ACC112 (cell line): ENCODE measurements around the gene WWOX.

Source experiments
- H2AFZ ChIP-seq: fragments of 200-600 bp; sonication (generic); one replicate; pipeline ENCODE4 v1.6.0; 2017; ENCODE audit warnings: antibody characterized with exemption, low read length; ENCODE audit not compliant: unreplicated experiment
- H3K27ac ChIP-seq: fragments of 200-600 bp; sonication (generic); 2 replicates; pipeline ENCODE4 v1.5.1; 2014; ENCODE audit warnings: low read depth, mild to moderate bottlenecking, antibody characterized with exemption, low read length, moderate library complexity
- H3K27me3 ChIP-seq: fragments of 200-600 bp; sonication (generic); 2 replicates; pipeline ENCODE4 v1.6.1; 2014; ENCODE audit warnings: mild to moderate bottlenecking, antibody characterized with exemption, low read length, moderate library complexity, mixed read lengths; ENCODE audit not compliant: insufficient read depth
- H3K36me3 ChIP-seq: fragments of 200-600 bp; sonication (generic); 2 replicates; pipeline ENCODE4 v1.6.1; 2016; ENCODE audit warnings: mild to moderate bottlenecking, antibody characterized with exemption, low read length, moderate library complexity, mixed read lengths; ENCODE audit not compliant: insufficient read depth
- H3K4me1 ChIP-seq: fragments of 200-600 bp; sonication (generic); one replicate; pipeline ENCODE4 v1.6.1; 2016; ENCODE audit warnings: low read length, mixed read lengths; ENCODE audit not compliant: insufficient read depth, unreplicated experiment, control insufficient read depth
- H3K4me3 ChIP-seq: fragments of 200-600 bp; sonication (generic); 2 replicates; pipeline ENCODE4 v1.5.1; 2014; ENCODE audit warnings: mild to moderate bottlenecking, low read depth, low read length
- H3K79me2 ChIP-seq: fragments of 200-600 bp; sonication (generic); one replicate; pipeline ENCODE4 v1.6.0; 2016; ENCODE audit warnings: low read length; ENCODE audit not compliant: control insufficient read depth, unreplicated experiment, insufficient read depth

The WWOX gene

DNA sequence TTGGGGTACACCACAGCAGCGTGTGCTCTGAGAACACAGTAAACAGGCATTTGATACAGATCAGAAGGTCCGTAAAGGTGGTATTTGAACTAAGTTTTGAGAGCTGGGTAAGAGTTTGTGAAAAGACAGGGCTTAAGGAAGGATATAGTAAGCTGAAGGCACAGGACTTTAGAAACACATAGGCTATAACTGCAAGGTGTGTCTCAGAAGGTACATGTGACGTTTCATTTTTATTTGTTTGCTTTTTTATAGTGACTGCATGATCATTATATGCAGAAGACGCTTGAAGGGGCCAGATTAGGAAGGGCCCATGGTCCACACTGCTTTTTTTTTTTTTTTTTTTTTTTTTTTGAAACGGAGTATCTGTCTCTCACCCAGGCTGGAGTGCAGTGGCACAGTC, 644.6 kb downstream of the WWOX start:
- no peak overlapping the region for H3K27ac ChIP-seq
- no peak overlapping the region for H2AFZ ChIP-seq
- H3K79me2 ChIP-seq, result no peaks in the 10 kb centered on the region
- no peaks in the 10 kb centered on the region for H3K27me3 ChIP-seq
- no peak overlapping the region for H3K4me3 ChIP-seq
- H3K36me3 ChIP-seq, result no peaks in the 10 kb centered on the region
- H3K4me1 ChIP-seq, result no peaks in the 10 kb centered on the region

GRCh38 chr16:78744796-78745107, 645.3 kb downstream of the WWOX start:
- Histone ChIP-seq H3K27me3 (no peaks in the 10 kb centered on the region), H3K79me2 (no peaks in the 10 kb centered on the region)

DNA sequence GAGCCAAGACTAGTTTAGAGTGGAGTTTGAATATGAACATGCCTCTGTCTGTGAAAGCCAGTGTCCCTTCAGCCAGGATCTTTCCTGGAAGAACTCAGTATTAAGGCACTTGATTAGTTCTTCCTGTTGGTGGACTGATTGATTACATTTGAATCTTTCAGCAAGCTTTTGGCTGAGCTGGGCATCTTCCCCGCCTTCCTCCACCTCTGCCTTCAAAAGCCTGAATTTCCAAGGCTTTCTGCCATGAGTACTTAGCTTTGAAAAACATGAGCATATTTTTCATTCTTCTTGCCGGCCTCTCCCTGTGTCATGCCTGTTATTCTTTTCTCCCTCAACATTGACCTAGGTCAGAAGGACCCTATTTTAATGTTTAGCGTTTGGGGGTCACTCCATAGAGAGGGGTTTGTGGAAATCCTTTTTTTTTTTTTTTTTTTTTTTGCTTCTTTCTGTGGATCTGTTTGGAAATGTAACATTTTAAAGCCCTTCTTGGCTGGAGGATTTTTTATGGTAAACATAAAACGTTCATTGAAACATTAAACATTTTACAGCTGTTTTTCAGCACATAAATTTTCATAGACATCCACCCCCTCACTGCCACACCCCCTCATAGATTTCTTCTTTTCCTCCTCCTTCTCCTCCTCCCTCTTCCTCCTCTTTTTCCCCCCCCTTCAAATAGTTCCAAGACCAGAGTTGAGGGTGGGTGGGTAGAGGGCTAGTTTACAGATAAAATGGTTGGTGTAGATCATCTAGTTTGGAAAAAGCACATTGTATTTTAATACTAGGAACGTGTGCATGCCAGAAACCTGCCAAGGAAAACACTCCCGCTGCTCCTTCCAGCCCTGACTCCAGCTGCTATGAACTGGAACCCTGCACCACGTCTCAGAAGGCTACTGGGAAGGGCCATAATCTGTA, 645.9 kb downstream of the WWOX start:
- Histone ChIP-seq H3K27me3 (no peaks in the 10 kb centered on the region), H3K4me3 (no peak overlapping the region), H3K4me1 (no peaks in the 10 kb centered on the region), H3K27ac (no peak overlapping the region), H2AFZ (no peak overlapping the region), H3K36me3 (no peaks in the 10 kb centered on the region), H3K79me2 (no peaks in the 10 kb centered on the region)

More at GRCh38 chr16:78744796-78745107, 645.3 kb downstream of the WWOX start:
- Histone ChIP-seq H3K4me3 (no peak overlapping the region), H3K27ac (no peak overlapping the region), H3K4me1 (no peaks in the 10 kb centered on the region), H2AFZ (no peak overlapping the region), H3K36me3 (no peaks in the 10 kb centered on the region)

DNA sequence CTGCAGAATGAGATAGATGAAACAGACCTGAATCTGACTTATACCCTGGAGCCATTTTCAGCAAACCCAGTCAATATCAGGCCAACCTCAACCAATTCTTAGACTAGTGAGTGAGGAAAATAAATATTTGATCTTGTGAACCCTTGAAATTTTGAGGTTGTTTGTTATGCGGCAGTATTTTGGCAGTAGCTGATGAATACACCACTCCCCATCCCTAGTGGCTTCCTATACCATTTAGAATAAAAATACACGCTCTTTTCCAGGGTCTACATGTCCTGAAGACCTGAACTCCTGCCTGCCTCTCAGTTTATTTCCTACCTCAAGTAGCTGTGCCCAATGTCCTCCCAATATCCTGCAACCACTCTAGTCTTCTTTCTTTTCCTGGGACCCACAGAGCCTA, 647.3 kb downstream of the WWOX start:
- H3K36me3 ChIP-seq, result no peaks in the 10 kb centered on the region
- no peak overlapping the region for H2AFZ ChIP-seq
- no peaks in the 10 kb centered on the region for H3K79me2 ChIP-seq
- no peaks in the 10 kb centered on the region for H3K27me3 ChIP-seq
- no peak overlapping the region for H3K27ac ChIP-seq
- no peaks in the 10 kb centered on the region for H3K4me1 ChIP-seq
- no peak overlapping the region for H3K4me3 ChIP-seq

- H3K4me3 ChIP-seq, result no peak overlapping the region
Observed at GRCh38 chr16:78748220-78748929, 648.9 kb downstream of the WWOX start.

GRCh38 chr16:78749745-78750268, 650.4 kb downstream of the WWOX start:
- H3K4me1 ChIP-seq, result no peaks in the 10 kb centered on the region
- no peak overlapping the region for H3K4me3 ChIP-seq
- H3K36me3 ChIP-seq, result no peaks in the 10 kb centered on the region
- H3K79me2 ChIP-seq, result no peaks in the 10 kb centered on the region
- H2AFZ ChIP-seq, result no peak overlapping the region
- no peak overlapping the region for H3K27ac ChIP-seq
- H3K27me3 ChIP-seq, result no peaks in the 10 kb centered on the region

More at GRCh38 chr16:78748220-78748929, 648.9 kb downstream of the WWOX start:
- no peaks in the 10 kb centered on the region for H3K36me3 ChIP-seq
- no peaks in the 10 kb centered on the region for H3K27me3 ChIP-seq
- H3K4me1 ChIP-seq, result no peaks in the 10 kb centered on the region
- no peaks in the 10 kb centered on the region for H3K79me2 ChIP-seq
- no peak overlapping the region for H3K27ac ChIP-seq
- H2AFZ ChIP-seq, result no peak overlapping the region

- H3K79me2 ChIP-seq, result no peaks in the 10 kb centered on the region
- no peaks in the 10 kb centered on the region for H3K4me1 ChIP-seq
- H3K4me3 ChIP-seq, result no peak overlapping the region
- no peaks in the 10 kb centered on the region for H3K27me3 ChIP-seq
- H3K36me3 ChIP-seq, result no peaks in the 10 kb centered on the region
- no peak overlapping the region for H2AFZ ChIP-seq
- H3K27ac ChIP-seq, result no peak overlapping the region
Observed at GRCh38 chr16:78750611-78751010, 651.2 kb downstream of the WWOX start.

DNA sequence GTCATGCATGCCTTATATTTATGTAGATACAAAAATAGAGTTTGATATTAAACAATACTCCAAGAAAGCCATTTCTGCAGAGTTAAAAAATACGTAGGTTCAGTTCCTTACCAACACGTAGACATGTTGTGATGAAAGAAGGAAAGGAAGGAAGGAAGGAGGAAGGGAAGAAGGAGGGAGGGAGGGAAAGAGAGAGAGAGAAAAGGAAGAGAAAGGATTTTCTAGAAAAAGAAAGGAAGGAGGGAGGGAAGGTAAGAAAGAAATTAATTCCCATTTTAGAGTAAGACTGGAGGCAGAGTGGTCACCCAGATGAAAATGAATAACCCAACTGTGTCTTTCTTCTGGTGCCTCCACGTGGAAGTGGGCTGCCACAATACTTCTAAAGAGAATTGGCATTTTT, 652.1 kb downstream of the WWOX start:
- Histone ChIP-seq H3K27ac (no peak overlapping the region), H3K79me2 (no peaks in the 10 kb centered on the region), H3K27me3 (no peaks in the 10 kb centered on the region), H3K4me1 (no peaks in the 10 kb centered on the region), H3K36me3 (no peaks in the 10 kb centered on the region), H2AFZ (no peak overlapping the region), H3K4me3 (no peak overlapping the region)

GRCh38 chr16:78754713-78755112, 655.3 kb downstream of the WWOX start:
- no peaks in the 10 kb centered on the region for H3K27me3 ChIP-seq
- H3K27ac ChIP-seq, result no peak overlapping the region
- no peak overlapping the region for H3K4me3 ChIP-seq
- H3K79me2 ChIP-seq, result no peaks in the 10 kb centered on the region
- H3K4me1 ChIP-seq, result no peaks in the 10 kb centered on the region
- no peak overlapping the region for H2AFZ ChIP-seq
- no peaks in the 10 kb centered on the region for H3K36me3 ChIP-seq

DNA sequence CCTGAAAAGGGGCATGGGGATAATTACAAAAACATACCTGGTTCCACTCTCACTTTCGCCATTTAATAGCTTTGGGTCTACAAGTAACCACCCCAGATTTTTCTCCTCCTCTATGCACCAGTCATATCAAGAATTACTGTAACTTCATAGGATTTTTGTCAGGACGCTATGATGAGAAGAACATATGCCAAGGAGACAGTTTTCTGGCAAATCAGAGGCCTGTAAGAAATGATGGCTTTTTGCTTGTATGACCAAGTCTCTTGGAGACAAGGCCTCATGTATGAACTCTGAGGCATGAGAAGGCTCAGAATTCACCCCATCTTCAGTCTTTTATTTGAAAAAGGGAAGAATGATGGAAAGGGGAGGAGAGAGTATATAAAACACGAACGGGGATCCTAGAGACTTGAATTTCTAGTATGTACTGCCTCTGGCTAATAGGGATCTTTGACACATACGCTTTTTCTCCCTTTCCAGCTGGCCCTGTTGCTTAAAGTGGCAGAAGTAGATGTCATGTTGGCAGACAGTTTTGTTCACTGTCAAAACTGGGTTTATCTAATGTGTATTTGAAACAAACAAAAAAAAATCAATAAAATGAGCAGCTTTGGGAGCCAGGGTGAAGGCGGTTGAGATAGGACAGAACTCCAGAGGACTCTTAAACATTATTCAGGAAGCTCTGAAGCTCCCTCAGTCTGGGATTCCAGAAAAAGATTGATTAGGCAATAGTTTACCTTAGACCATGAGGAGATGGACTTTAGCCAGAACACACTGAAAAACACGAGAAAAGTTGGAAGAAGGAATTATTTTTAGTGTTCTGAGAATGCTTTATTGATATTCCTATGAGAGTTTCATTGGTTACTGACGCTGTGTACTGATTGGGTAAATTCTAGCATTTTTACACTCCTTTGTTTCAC, 656.6 kb downstream of the WWOX start:
- H3K4me1 ChIP-seq, result no peaks in the 10 kb centered on the region
- H3K27me3 ChIP-seq, result no peaks in the 10 kb centered on the region
- H3K27ac ChIP-seq, result no peak overlapping the region
- no peak overlapping the region for H2AFZ ChIP-seq
- no peak overlapping the region for H3K4me3 ChIP-seq
- H3K79me2 ChIP-seq, result no peaks in the 10 kb centered on the region
- H3K36me3 ChIP-seq, result no peaks in the 10 kb centered on the region
